Activated naive CD8-positive, alpha-beta T cell treated with anti-CD3 and anti-CD28 coated beads for 36 hours (primary cell): Measurements from ENCODE around the gene ERCC4. TPM values are rescaled to one million over a fixed set of nuclear protein-coding genes. Genes with fewer than 3 reads are reported as not detected.

Source experiments
- DNase-seq: peaks from one replicate; pipeline ENCODE4 v3.0.0; 2021
- H3K27ac Mint-ChIP-seq: one replicate; pipeline ENCODE4 v1.8.0; 2022; ENCODE audit warnings: mild to moderate bottlenecking, moderate library complexity, mixed read lengths
- H3K27me3 Mint-ChIP-seq: one replicate; pipeline ENCODE4 v1.8.0; 2022; ENCODE audit warnings: mild to moderate bottlenecking, mixed read lengths
- H3K36me3 Mint-ChIP-seq: one replicate; pipeline ENCODE4 v1.8.0; 2021; ENCODE audit warnings: mild to moderate bottlenecking, mixed read lengths
- H3K4me1 Mint-ChIP-seq: one replicate; pipeline ENCODE4 v1.8.0; 2021; ENCODE audit warnings: mixed read lengths
- H3K4me3 Mint-ChIP-seq: one replicate; pipeline ENCODE4 v1.8.0; 2022; ENCODE audit warnings: mild to moderate bottlenecking, moderate library complexity, mixed read lengths
- H3K9me3 Mint-ChIP-seq: one replicate; pipeline ENCODE4 v1.8.0; 2022; ENCODE audit warnings: mixed read lengths
- total RNA-seq, 2 experiments: library from RNA; stranded (reverse); gene quantifications; one replicate each; pipeline ENCODE4 v1.2.3, GENCODE V29; 2021

The ERCC4 gene
- total RNA-seq, 2 experiments from 2014 or later, result 14.0 to 16.3 TPM

- H3K4me1 Mint-ChIP-seq, result peaks cover 5% of the 10 kb centered on the region
- no peaks in the 10 kb centered on the region for H3K9me3 Mint-ChIP-seq
- peaks cover 10% of the 10 kb centered on the region for H3K36me3 Mint-ChIP-seq
- H3K27ac Mint-ChIP-seq, result no peak overlapping the region
- peaks cover 15% of the 10 kb centered on the region for H3K27me3 Mint-ChIP-seq
- DNase-seq, result no peak
- no peak overlapping the region for H3K4me3 Mint-ChIP-seq
Measured at GRCh38 chr16:13951611-13952010, 31.7 kb downstream of the ERCC4 start.

GRCh38 chr16:13953501-13953900 is 33.5 kb downstream of the ERCC4 start:
- Mint-ChIP-seq H3K27me3 (peaks cover 16% of the 10 kb centered on the region), H3K4me1 (peaks cover 12% of the 10 kb centered on the region), H3K4me3 (no peak overlapping the region), H3K9me3 (no peaks in the 10 kb centered on the region), H3K36me3 (peaks cover 8% of the 10 kb centered on the region), H3K27ac (no peak overlapping the region)
- no peak for DNase-seq

GRCh38 chr16:13956635-13957196 is 36.8 kb downstream of the ERCC4 start:
- Mint-ChIP-seq H3K4me1 (peaks cover 12% of the 10 kb centered on the region), H3K36me3 (no peaks in the 10 kb centered on the region), H3K9me3 (no peaks in the 10 kb centered on the region), H3K4me3 (no peak overlapping the region), H3K27me3 (peaks cover 24% of the 10 kb centered on the region), H3K27ac (no peak overlapping the region)
- DNase-seq, result no peak

GRCh38 chr16:13957197-13958078 is 37.5 kb downstream of the ERCC4 start:
- DNase-seq, result peak; percentile 14
- H3K9me3 Mint-ChIP-seq, result no peaks in the 10 kb centered on the region
- H3K27ac Mint-ChIP-seq, result no peak overlapping the region
- H3K4me3 Mint-ChIP-seq, result no peak overlapping the region
- peaks cover 12% of the 10 kb centered on the region for H3K4me1 Mint-ChIP-seq
- H3K27me3 Mint-ChIP-seq, result peaks cover 30% of the 10 kb centered on the region
- H3K36me3 Mint-ChIP-seq, result no peaks in the 10 kb centered on the region

- DNase-seq, result no peak
- H3K27me3 Mint-ChIP-seq, result peaks cover 33% of the 10 kb centered on the region
- H3K4me3 Mint-ChIP-seq, result no peak overlapping the region
- H3K4me1 Mint-ChIP-seq, result peaks cover 12% of the 10 kb centered on the region
- no peaks in the 10 kb centered on the region for H3K36me3 Mint-ChIP-seq
- H3K27ac Mint-ChIP-seq, result no peak overlapping the region
- H3K9me3 Mint-ChIP-seq, result no peaks in the 10 kb centered on the region
Measured at GRCh38 chr16:13958474-13958873, 38.5 kb downstream of the ERCC4 start.

GRCh38 chr16:13959626-13960025 is 39.7 kb downstream of the ERCC4 start:
- DNase-seq, result no peak
- Mint-ChIP-seq H3K9me3 (no peaks in the 10 kb centered on the region), H3K27ac (no peak overlapping the region), H3K36me3 (no peaks in the 10 kb centered on the region), H3K27me3 (peaks cover 35% of the 10 kb centered on the region), H3K4me1 (peaks cover 12% of the 10 kb centered on the region), H3K4me3 (no peak overlapping the region)

GRCh38 chr16:13961099-13961811 is 41.3 kb downstream of the ERCC4 start:
- no peaks in the 10 kb centered on the region for H3K9me3 Mint-ChIP-seq
- no peak for DNase-seq
- peaks cover 10% of the 10 kb centered on the region for H3K4me1 Mint-ChIP-seq
- H3K27me3 Mint-ChIP-seq, result peaks cover 34% of the 10 kb centered on the region
- no peaks in the 10 kb centered on the region for H3K36me3 Mint-ChIP-seq
- no peak overlapping the region for H3K4me3 Mint-ChIP-seq
- no peak overlapping the region for H3K27ac Mint-ChIP-seq

GRCh38 chr16:13962232-13962631 is 42.3 kb downstream of the ERCC4 start:
- H3K27ac Mint-ChIP-seq, result no peak overlapping the region
- DNase-seq, result no peak
- H3K9me3 Mint-ChIP-seq, result no peaks in the 10 kb centered on the region
- H3K4me3 Mint-ChIP-seq, result no peak overlapping the region
- H3K4me1 Mint-ChIP-seq, result peaks cover 5% of the 10 kb centered on the region
- H3K36me3 Mint-ChIP-seq, result no peaks in the 10 kb centered on the region
- peaks cover 33% of the 10 kb centered on the region for H3K27me3 Mint-ChIP-seq

GRCh38 chr16:13968835-13969234 is 48.9 kb downstream of the ERCC4 start:
- no peak for DNase-seq
- no peaks in the 10 kb centered on the region for H3K4me1 Mint-ChIP-seq
- H3K27me3 Mint-ChIP-seq, result peaks cover 29% of the 10 kb centered on the region
- no peak overlapping the region for H3K4me3 Mint-ChIP-seq
- H3K36me3 Mint-ChIP-seq, result no peaks in the 10 kb centered on the region
- H3K9me3 Mint-ChIP-seq, result peaks cover 3% of the 10 kb centered on the region
- no peak overlapping the region for H3K27ac Mint-ChIP-seq

- Mint-ChIP-seq H3K4me1 (no peaks in the 10 kb centered on the region), H3K9me3 (peaks cover 3% of the 10 kb centered on the region), H3K36me3 (no peaks in the 10 kb centered on the region), H3K4me3 (no peak overlapping the region), H3K27ac (no peak overlapping the region), H3K27me3 (peaks cover 29% of the 10 kb centered on the region)
- no peak for DNase-seq
Measured at GRCh38 chr16:13969711-13970110, 49.8 kb downstream of the ERCC4 start.

- Mint-ChIP-seq H3K27me3 (peaks cover 21% of the 10 kb centered on the region), H3K4me3 (no peak overlapping the region), H3K9me3 (peaks cover 3% of the 10 kb centered on the region), H3K27ac (no peak overlapping the region), H3K4me1 (no peaks in the 10 kb centered on the region), H3K36me3 (no peaks in the 10 kb centered on the region)
- no peak for DNase-seq
Measured at GRCh38 chr16:13970708-13971422, 50.9 kb downstream of the ERCC4 start.

GRCh38 chr16:13973321-13974023 is 53.5 kb downstream of the ERCC4 start:
- DNase-seq, result no peak
- H3K27me3 Mint-ChIP-seq, result peaks cover 8% of the 10 kb centered on the region
- H3K27ac Mint-ChIP-seq, result no peak overlapping the region
- peaks cover 3% of the 10 kb centered on the region for H3K9me3 Mint-ChIP-seq
- no peaks in the 10 kb centered on the region for H3K36me3 Mint-ChIP-seq
- no peak overlapping the region for H3K4me3 Mint-ChIP-seq
- H3K4me1 Mint-ChIP-seq, result no peaks in the 10 kb centered on the region

- DNase-seq, result no peak
- no peak overlapping the region for H3K4me3 Mint-ChIP-seq
- peaks cover 1% of the 10 kb centered on the region for H3K36me3 Mint-ChIP-seq
- peaks cover 4% of the 10 kb centered on the region for H3K27me3 Mint-ChIP-seq
- peaks cover 8% of the 10 kb centered on the region for H3K9me3 Mint-ChIP-seq
- no peak overlapping the region for H3K27ac Mint-ChIP-seq
- H3K4me1 Mint-ChIP-seq, result no peaks in the 10 kb centered on the region
Measured at GRCh38 chr16:13977177-13977576, 57.2 kb downstream of the ERCC4 start.

- Mint-ChIP-seq H3K4me1 (no peaks in the 10 kb centered on the region), H3K27me3 (peaks cover 5% of the 10 kb centered on the region), H3K9me3 (peaks cover 5% of the 10 kb centered on the region), H3K27ac (no peak overlapping the region), H3K36me3 (peaks cover 1% of the 10 kb centered on the region), H3K4me3 (no peak overlapping the region)
- DNase-seq, result no peak
Measured at GRCh38 chr16:13982451-13982850, 62.5 kb downstream of the ERCC4 start.
